Activated CD4-positive, CD25-positive, alpha-beta regulatory T cell (primary cell): Measurements from ENCODE around the gene MMP3.

Experiments
- DNase-seq, 4 experiments: peaks; one replicate each; lab custom pipeline; 2025; lab: John Stamatoyannopoulos, UW

Gene MMP3

DNA sequence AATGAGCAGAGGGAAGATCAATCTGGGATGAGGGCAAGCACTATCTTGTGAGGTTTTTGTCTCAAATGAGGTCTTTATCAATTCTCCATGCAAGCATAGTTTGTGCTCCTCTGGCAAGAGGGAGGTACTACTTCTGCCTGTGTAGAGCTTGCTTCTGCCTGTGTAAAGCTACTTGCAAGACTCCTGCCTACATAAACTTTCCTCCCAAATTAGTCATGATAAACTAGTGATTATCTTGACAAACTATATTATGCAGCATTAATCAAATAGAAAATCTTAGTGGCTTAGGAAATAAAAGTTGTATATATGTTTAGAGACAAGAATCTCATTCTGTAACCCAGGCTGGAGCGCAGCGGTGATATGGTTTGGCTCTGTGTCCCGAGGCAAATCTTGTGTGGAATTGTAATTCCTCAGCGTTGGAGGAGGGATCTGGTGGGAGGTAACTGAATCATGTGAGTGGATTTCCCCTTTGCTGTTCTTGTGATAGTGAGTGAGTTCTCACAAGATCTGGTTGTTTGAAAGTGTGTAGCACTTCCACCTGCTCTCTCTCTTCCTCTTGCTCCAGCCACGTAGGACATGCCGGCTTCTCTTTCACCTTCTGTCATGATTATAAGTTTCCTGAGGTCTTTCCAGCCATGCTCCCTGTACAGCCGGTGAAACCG is 54.9 kb downstream of the MMP3 start:
- no peak for DNase-seq
